ENCODE results near the gene PPIP5K2.

DNA sequence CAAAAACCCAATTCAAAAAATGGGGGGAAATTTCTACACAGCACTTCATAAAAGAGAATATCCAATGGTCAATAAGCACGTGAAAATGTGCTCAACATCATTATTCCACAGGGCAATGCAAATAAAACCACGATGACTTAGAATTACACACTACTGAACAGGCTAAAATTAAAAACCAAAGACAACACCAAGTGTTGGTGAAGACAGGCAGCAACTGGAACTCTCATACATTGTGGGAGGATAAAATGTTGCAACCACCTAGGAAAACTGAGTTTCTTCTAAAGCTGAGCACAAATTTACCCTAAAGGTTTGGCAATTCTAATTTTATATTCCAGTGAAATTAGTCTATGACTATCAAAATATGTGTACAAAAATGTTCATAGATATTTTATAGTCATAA lies 9.7 kb upstream of the PPIP5K2 start:
- TF ChIP-seq, protein P1, sequence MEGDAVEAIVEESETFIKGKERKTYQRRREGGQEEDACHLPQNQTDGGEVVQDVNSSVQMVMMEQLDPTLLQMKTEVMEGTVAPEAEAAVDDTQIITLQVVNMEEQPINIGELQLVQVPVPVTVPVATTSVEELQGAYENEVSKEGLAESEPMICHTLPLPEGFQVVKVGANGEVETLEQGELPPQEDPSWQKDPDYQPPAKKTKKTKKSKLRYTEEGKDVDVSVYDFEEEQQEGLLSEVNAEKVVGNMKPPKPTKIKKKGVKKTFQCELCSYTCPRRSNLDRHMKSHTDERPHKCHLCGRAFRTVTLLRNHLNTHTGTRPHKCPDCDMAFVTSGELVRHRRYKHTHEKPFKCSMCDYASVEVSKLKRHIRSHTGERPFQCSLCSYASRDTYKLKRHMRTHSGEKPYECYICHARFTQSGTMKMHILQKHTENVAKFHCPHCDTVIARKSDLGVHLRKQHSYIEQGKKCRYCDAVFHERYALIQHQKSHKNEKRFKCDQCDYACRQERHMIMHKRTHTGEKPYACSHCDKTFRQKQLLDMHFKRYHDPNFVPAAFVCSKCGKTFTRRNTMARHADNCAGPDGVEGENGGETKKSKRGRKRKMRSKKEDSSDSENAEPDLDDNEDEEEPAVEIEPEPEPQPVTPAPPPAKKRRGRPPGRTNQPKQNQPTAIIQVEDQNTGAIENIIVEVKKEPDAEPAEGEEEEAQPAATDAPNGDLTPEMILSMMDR (conservative IDR thresholded peaks at IDR 0.05) = no peak
- TF ChIP-seq EZH2 (IDR thresholded peaks at IDR 0.05; ENCODE audit: low read depth) = no peak

All from PC-9 (cell line).